ENCODE data around the gene LSR.

The LSR gene

GRCh38 chr19:35223862-35224505, 24.8 kb upstream of the LSR start:
- no peak for DNase-seq (ENCODE audit: low read depth)
- no peak for TF ChIP-seq CTCF (IDR thresholded peaks at IDR 0.05; ENCODE audit: control insufficient read depth, insufficient read depth, low read depth, low read length, missing control alignments)
- no peak overlapping the region for H3K4me3 ChIP-seq (ENCODE audit: control insufficient read depth, low read depth, low read length)

- no peak for TF ChIP-seq CTCF (IDR thresholded peaks at IDR 0.05; ENCODE audit: control insufficient read depth, insufficient read depth, low read depth, low read length, missing control alignments)
- no peak overlapping the region for H3K4me3 ChIP-seq (ENCODE audit: control insufficient read depth, low read depth, low read length)
- DNase-seq (ENCODE audit: low read depth): no peak
These were observed 23.9 kb upstream of the LSR start for GRCh38 chr19:35224681-35225571.

GRCh38 chr19:35225951-35226350, 22.9 kb upstream of the LSR start:
- DNase-seq (ENCODE audit: low read depth): no peak
- no peak overlapping the region for H3K4me3 ChIP-seq (ENCODE audit: control insufficient read depth, low read depth, low read length)
- no peak for TF ChIP-seq CTCF (IDR thresholded peaks at IDR 0.05; ENCODE audit: control insufficient read depth, insufficient read depth, low read depth, low read length, missing control alignments)

- DNase-seq (ENCODE audit: low read depth): no peak
- TF ChIP-seq CTCF (IDR thresholded peaks at IDR 0.05; ENCODE audit: control insufficient read depth, insufficient read depth, low read depth, low read length, missing control alignments): no peak
- H3K4me3 ChIP-seq (ENCODE audit: control insufficient read depth, low read depth, low read length): no peak overlapping the region
These were observed 22.1 kb upstream of the LSR start for GRCh38 chr19:35226748-35227147.

- H3K4me3 ChIP-seq (ENCODE audit: control insufficient read depth, low read depth, low read length): no peak within 1 kb of the TSS
- DNase-seq (ENCODE audit: low read depth): no peak
- TF ChIP-seq CTCF (IDR thresholded peaks at IDR 0.05; ENCODE audit: control insufficient read depth, insufficient read depth, low read depth, low read length, missing control alignments): no peak
These were observed 20.4 kb upstream of the LSR start, which contains the start of gene FAM187B for GRCh38 chr19:35228177-35228930. Gene FAM187B, minus strand, starts transcription at chr19:35228739. Its CDS starts 59 bp downstream, at chr19:35228680.

- no peak for DNase-seq (ENCODE audit: low read depth)
- no peak for TF ChIP-seq CTCF (IDR thresholded peaks at IDR 0.05; ENCODE audit: control insufficient read depth, insufficient read depth, low read depth, low read length, missing control alignments)
- no peak overlapping the region for H3K4me3 ChIP-seq (ENCODE audit: control insufficient read depth, low read depth, low read length)
These were observed 19.2 kb upstream of the LSR start for GRCh38 chr19:35229601-35230000.

Measured in AG09309 (cell line).